ENCODE measurements around the gene RMDN3. TPM values are rescaled to one million over a fixed set of nuclear protein-coding genes. Genes with fewer than 3 reads are reported as not detected.

The RMDN3 gene
- total and polyA plus RNA-seq, 9 of the 15 experiments (the other 6 are each of a cell fraction or from before 2014, with no cell fraction given): 8.1 to 38.2 (median 25.9) TPM

- TF ChIP-seq, protein P1, sequence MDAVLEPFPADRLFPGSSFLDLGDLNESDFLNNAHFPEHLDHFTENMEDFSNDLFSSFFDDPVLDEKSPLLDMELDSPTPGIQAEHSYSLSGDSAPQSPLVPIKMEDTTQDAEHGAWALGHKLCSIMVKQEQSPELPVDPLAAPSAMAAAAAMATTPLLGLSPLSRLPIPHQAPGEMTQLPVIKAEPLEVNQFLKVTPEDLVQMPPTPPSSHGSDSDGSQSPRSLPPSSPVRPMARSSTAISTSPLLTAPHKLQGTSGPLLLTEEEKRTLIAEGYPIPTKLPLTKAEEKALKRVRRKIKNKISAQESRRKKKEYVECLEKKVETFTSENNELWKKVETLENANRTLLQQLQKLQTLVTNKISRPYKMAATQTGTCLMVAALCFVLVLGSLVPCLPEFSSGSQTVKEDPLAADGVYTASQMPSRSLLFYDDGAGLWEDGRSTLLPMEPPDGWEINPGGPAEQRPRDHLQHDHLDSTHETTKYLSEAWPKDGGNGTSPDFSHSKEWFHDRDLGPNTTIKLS (IDR thresholded peaks at IDR 0.05; ENCODE audit: borderline replicate concordance, low read depth): peak; percentile 47; the same call in 1 of the 2 replicates
- peak; percentile 90 for TF ChIP-seq SMAD1 (IDR thresholded peaks at IDR 0.05; ENCODE audit: low read depth, low read length, partially characterized antibody)
- TF ChIP-seq ZC3H4 (CRISPR knock-in tag; IDR thresholded peaks at IDR 0.05; ENCODE audit: borderline replicate concordance): 0 out of 2 replicates have a peak, but pooled peaks have one; percentile 58
- TF ChIP-seq FOXK2 (conservative IDR thresholded peaks at IDR 0.05 in 1 of 2, IDR thresholded peaks at IDR 0.05 in 1 of 2; ENCODE audit: low read depth in 2 of 2): no peak
- TF ChIP-seq, protein P2, sequence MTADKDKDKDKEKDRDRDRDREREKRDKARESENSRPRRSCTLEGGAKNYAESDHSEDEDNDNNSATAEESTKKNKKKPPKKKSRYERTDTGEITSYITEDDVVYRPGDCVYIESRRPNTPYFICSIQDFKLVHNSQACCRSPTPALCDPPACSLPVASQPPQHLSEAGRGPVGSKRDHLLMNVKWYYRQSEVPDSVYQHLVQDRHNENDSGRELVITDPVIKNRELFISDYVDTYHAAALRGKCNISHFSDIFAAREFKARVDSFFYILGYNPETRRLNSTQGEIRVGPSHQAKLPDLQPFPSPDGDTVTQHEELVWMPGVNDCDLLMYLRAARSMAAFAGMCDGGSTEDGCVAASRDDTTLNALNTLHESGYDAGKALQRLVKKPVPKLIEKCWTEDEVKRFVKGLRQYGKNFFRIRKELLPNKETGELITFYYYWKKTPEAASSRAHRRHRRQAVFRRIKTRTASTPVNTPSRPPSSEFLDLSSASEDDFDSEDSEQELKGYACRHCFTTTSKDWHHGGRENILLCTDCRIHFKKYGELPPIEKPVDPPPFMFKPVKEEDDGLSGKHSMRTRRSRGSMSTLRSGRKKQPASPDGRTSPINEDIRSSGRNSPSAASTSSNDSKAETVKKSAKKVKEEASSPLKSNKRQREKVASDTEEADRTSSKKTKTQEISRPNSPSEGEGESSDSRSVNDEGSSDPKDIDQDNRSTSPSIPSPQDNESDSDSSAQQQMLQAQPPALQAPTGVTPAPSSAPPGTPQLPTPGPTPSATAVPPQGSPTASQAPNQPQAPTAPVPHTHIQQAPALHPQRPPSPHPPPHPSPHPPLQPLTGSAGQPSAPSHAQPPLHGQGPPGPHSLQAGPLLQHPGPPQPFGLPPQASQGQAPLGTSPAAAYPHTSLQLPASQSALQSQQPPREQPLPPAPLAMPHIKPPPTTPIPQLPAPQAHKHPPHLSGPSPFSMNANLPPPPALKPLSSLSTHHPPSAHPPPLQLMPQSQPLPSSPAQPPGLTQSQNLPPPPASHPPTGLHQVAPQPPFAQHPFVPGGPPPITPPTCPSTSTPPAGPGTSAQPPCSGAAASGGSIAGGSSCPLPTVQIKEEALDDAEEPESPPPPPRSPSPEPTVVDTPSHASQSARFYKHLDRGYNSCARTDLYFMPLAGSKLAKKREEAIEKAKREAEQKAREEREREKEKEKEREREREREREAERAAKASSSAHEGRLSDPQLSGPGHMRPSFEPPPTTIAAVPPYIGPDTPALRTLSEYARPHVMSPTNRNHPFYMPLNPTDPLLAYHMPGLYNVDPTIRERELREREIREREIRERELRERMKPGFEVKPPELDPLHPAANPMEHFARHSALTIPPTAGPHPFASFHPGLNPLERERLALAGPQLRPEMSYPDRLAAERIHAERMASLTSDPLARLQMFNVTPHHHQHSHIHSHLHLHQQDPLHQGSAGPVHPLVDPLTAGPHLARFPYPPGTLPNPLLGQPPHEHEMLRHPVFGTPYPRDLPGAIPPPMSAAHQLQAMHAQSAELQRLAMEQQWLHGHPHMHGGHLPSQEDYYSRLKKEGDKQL (CRISPR knock-in tag; IDR thresholded peaks at IDR 0.05; ENCODE audit: borderline replicate concordance): peak; percentile 65; the same call in 1 of the 2 replicates
- peak; percentile 34 for TF ChIP-seq CCNT2 (IDR thresholded peaks at IDR 0.05; ENCODE audit: borderline replicate concordance, extremely low read depth, insufficient read length, low read depth, low read length)
- 0 out of 2 replicates have a peak, but pooled peaks have one; percentile 40 for TF ChIP-seq ELF2 (CRISPR knock-in tag; IDR thresholded peaks at IDR 0.05)
- TF ChIP-seq ARID2 (IDR thresholded peaks at IDR 0.05): no peak
- peak; percentile 57; the same call in 1 of the 2 replicates for TF ChIP-seq SMARCE1 (IDR thresholded peaks at IDR 0.05)
- TF ChIP-seq TSHZ1 (CRISPR knock-in tag; IDR thresholded peaks at IDR 0.05): peak; percentile 13; the same call in 1 of the 2 replicates
- TF ChIP-seq TRIM24 (IDR thresholded peaks at IDR 0.05): peak; percentile 22 to 47; a peak in 2 of 4 replicates
- peak; percentile 48; the same call in 1 of the 2 replicates for TF ChIP-seq RNF2 (IDR thresholded peaks at IDR 0.05)
- TF ChIP-seq CXXC5 (CRISPR knock-in tag; IDR thresholded peaks at IDR 0.05): peak; percentile 95
- no peak for TF ChIP-seq SP1 (CRISPR knock-in tag; IDR thresholded peaks at IDR 0.05)
- TF ChIP-seq C11orf30 (IDR thresholded peaks at IDR 0.05; ENCODE audit: low read depth): peak; percentile 60
These were observed 8.1 kb upstream of the RMDN3 start (continued) for GRCh38 chr15:40762919-40763800.

Data from K562 (cell line).